HG03175 (cell line): Measurements from ENCODE around the gene CAPN2.

Experiments used
- ATAC-seq: cut with Tn5 transposase; IDR thresholded peaks from one replicate; pipeline ENCODE4 v1.9.1; 2021; ENCODE audit warnings: mild to moderate bottlenecking, moderate library complexity; ENCODE audit not compliant: unreplicated experiment

CAPN2 gene

DNA sequence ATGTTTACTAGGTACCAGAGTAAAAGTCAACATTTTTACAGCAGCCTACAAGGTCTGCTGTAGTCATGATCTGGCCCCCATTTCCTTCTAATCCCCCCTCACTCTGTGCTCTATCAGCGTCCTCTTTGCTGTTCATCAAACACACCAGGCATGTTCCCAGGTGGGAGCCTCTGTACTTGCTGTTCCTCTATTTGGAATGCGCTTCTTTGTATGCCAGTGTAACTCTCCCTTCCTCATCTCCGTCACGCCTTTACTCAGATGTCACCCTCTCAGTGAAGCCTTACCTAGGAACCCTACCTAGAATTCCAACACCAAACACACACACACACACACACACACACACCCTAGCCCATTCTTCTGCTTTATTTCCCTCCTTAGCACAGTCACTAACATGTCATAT lies 112.4 kb downstream of the CAPN2 start:
- no peak for ATAC-seq
